CD4-positive, alpha-beta T cell (primary cell): Measurements from ENCODE around the gene UNC93A. TPM values are rescaled to one million over a fixed set of nuclear protein-coding genes. Genes with fewer than 3 reads are reported as not detected.
"Not testable (repeated sequence)": the region's sequence is repeated elsewhere in the genome, so short reads cannot be mapped to it uniquely, and the experiment has no call there.

Experiments used
- ATAC-seq: fragments of 200-7000 bp; cut with Tn5 transposase; one replicate; pipeline ENCODE4 v1.10.0; 2022; ENCODE audit warnings: mild to moderate bottlenecking; ENCODE audit not compliant: poor library complexity
- CTCF ChIA-PET: fragments of 350-600 bp; sonication (Branson Sonifier 250); formaldehyde crosslinking; loops from one replicate; lab custom pipeline; 2021; ENCODE audit warnings: antibody characterized with exemption, inconsistent platforms; lab: Charles Lee
- POLR2A ChIA-PET: fragments of 350-600 bp; sonication (Branson Sonifier 250); formaldehyde crosslinking; loops from one replicate; lab custom pipeline; 2021; ENCODE audit warnings: antibody characterized with exemption, inconsistent platforms; lab: Charles Lee
- DNase-seq, 14 experiments: peaks; one replicate each; pipeline ENCODE4 v3.0.0-alpha.2; 2013 to 2020; ENCODE audit warnings: mixed read lengths in 2 of 14
- H3K27ac ChIP-seq, 2 donors: one replicate each; pipeline versions ENCODE4 v1.5.1 to v1.7.0; 2013; ENCODE audit warnings: low read length in 2 of 2, low read depth in 1 of 2, mild to moderate bottlenecking in 1 of 2
- H3K27me3 ChIP-seq, 2 experiments: 1 replicate in 1 of 2; 2 replicates in 1 of 2; pipeline versions ENCODE4 v1.6.1 to v1.7.0; 2013; ENCODE audit warnings: low read length in 2 of 2, control low read depth in 1 of 2, mild to moderate bottlenecking in 1 of 2, moderate library complexity in 1 of 2; ENCODE audit not compliant: insufficient read depth in 2 of 2, control insufficient read depth in 1 of 2
- H3K36me3 ChIP-seq: one replicate; pipeline ENCODE4 v1.6.1; 2013; ENCODE audit warnings: low read length, control low read depth; ENCODE audit not compliant: insufficient read depth
- H3K4me1 ChIP-seq: one replicate; pipeline ENCODE4 v1.6.1; 2013; ENCODE audit warnings: low read length, control low read depth; ENCODE audit not compliant: insufficient read depth
- H3K4me3 ChIP-seq: one replicate; pipeline ENCODE4 v1.5.1; 2013; ENCODE audit warnings: mild to moderate bottlenecking, low read length, moderate library complexity
- H3K9me3 ChIP-seq, 2 experiments: 1 replicate in 1 of 2; 2 replicates in 1 of 2; pipeline versions ENCODE4 v1.6.1 to v1.7.0; 2013; ENCODE audit warnings: low read length in 2 of 2, mild to moderate bottlenecking in 2 of 2, control low read depth in 1 of 2, moderate library complexity in 1 of 2; ENCODE audit not compliant: control insufficient read depth in 1 of 2, insufficient read depth in 1 of 2
- H3K27ac Mint-ChIP-seq: one replicate; pipeline ENCODE4 v1.8.0; 2020; ENCODE audit warnings: mixed read lengths
- H3K27me3 Mint-ChIP-seq: one replicate; pipeline ENCODE4 v1.8.0; 2021; ENCODE audit warnings: mixed read lengths
- H3K36me3 Mint-ChIP-seq: one replicate; pipeline ENCODE4 v1.8.0; 2021; ENCODE audit warnings: low read depth, mixed read lengths
- H3K4me1 Mint-ChIP-seq: one replicate; pipeline ENCODE4 v1.8.0; 2021; ENCODE audit warnings: low read depth, mixed read lengths
- H3K4me3 Mint-ChIP-seq: one replicate; pipeline ENCODE4 v1.8.0; 2020; ENCODE audit warnings: mild to moderate bottlenecking, mixed read lengths
- H3K9me3 Mint-ChIP-seq: one replicate; pipeline ENCODE4 v1.8.0; 2020; ENCODE audit warnings: mixed read lengths
- CTCF ChIP-seq: fragments of 200-600 bp; IDR thresholded peaks from one replicate; pipeline ENCODE4 v1.8.0; 2022; ENCODE audit warnings: antibody characterized with exemption, mild to moderate bottlenecking
- intact Hi-C, 2 experiments: fragments of 100-400 bp; cut with DNase I in 1 of 2; cut with micrococcal nuclease in 1 of 2; formaldehyde crosslinking; loops; one replicate each; pipeline versions ENCODE4 v1.15.1 to v1.9.0; 2023 to 2025; cut with DNase I, micrococcal nuclease
- total RNA-seq, 174 experiments: library from RNA in 2 of 174; stranded (reverse) in 2 of 174; gene quantifications; one replicate each; pipeline ENCODE4 v1.2.3 and lab custom pipeline; 2021 to 2026

The UNC93A gene
- total RNA-seq, 2 experiments from 2014 or later: not detected

GRCh38 chr6:167350731-167351655 is 59.9 kb downstream of the UNC93A start:
- ATAC-seq (peak; percentile 79), DNase-seq (peak; percentile 70 to 91 (median 78))
- H3K36me3 ChIP-seq: no peaks in the 10 kb centered on the region
- H3K4me3 Mint-ChIP-seq: peak overlapping the region; percentile 87
- no peaks in the 10 kb centered on the region for H3K9me3 ChIP-seq
- ChIA-PET CTCF (interaction anchor here (0.6 to 1.7 kb wide), 5 partner anchors 12 to 762 kb away, joined by 3 to 5 read pairs (median 4); no protein-coding TSS in a partner anchor), POLR2A (interaction anchor here (0.8 to 2.0 kb wide), 8 partner anchors 38 to 724 kb away, joined by 3 to 7 read pairs (median 4); partner anchors contain the start of genes RNASET2 and RPS6KA2)
- peak; percentile 91 for TF ChIP-seq CTCF
- H3K27me3 Mint-ChIP-seq: peaks cover 5% of the 10 kb centered on the region
- peaks cover 0 to 3% of the 10 kb centered on the region in 2 experiments for H3K27me3 ChIP-seq
- peak overlapping the region; percentile 67 for H3K4me3 ChIP-seq
- peaks cover 21% of the 10 kb centered on the region for H3K4me1 ChIP-seq
- H3K27ac ChIP-seq: no peak overlapping the region
- peak overlapping the region; percentile 72 for H3K27ac Mint-ChIP-seq
- H3K36me3 Mint-ChIP-seq: peaks cover 3% of the 10 kb centered on the region
- peaks cover 23% of the 10 kb centered on the region for H3K4me1 Mint-ChIP-seq
- H3K9me3 Mint-ChIP-seq: no peaks in the 10 kb centered on the region
- intact Hi-C loops: loop anchor here in 1 of 2 experiments (5.0 to 10.0 kb wide), 2 partner anchors 59 to 576 kb away; partner anchors contain the start of gene UNC93A

- TF ChIP-seq CTCF: peak; percentile 55
- POLR2A ChIA-PET: interaction anchor here (0.8 to 2.0 kb wide), 8 partner anchors 39 to 724 kb away, joined by 3 to 7 read pairs (median 4); partner anchors contain the start of genes RNASET2 and RPS6KA2
- Histone ChIP-seq H3K4me3 (peak overlapping the region; percentile 67), H3K27me3 (peaks cover 0 to 3% of the 10 kb centered on the region in 2 experiments), H3K9me3 (no peaks in the 10 kb centered on the region), H3K36me3 (no peaks in the 10 kb centered on the region), H3K27ac (no peak overlapping the region), H3K4me1 (peaks cover 21% of the 10 kb centered on the region)
- DNase-seq: no peak
- no peaks in the 10 kb centered on the region for H3K9me3 Mint-ChIP-seq
- intact Hi-C loops: loop anchor here in 1 of 2 experiments (5.0 to 10.0 kb wide), 2 partner anchors 60 to 577 kb away; partner anchors contain the start of gene UNC93A
- ATAC-seq: no peak
- peak overlapping the region; percentile 72 for H3K27ac Mint-ChIP-seq
- peaks cover 5% of the 10 kb centered on the region for H3K27me3 Mint-ChIP-seq
- H3K4me1 Mint-ChIP-seq: peaks cover 23% of the 10 kb centered on the region
- peak overlapping the region; percentile 87 for H3K4me3 Mint-ChIP-seq
- CTCF ChIA-PET: interaction anchor here (0.8 to 1.7 kb wide), 2 partner anchors 19 to 352 kb away, joined by 3 to 4 read pairs; no protein-coding TSS in a partner anchor
- peaks cover 3% of the 10 kb centered on the region for H3K36me3 Mint-ChIP-seq
Measured at GRCh38 chr6:167351656-167352345, 60.7 kb downstream of the UNC93A start.

GRCh38 chr6:167356874-167357273 is 65.8 kb downstream of the UNC93A start:
- POLR2A ChIA-PET: no interaction called here

GRCh38 chr6:167358394-167358793 is 67.3 kb downstream of the UNC93A start:
- H3K27ac Mint-ChIP-seq, H3K36me3 ChIP-seq, H3K27me3 ChIP-seq, DNase-seq, H3K4me1 ChIP-seq, H3K9me3 ChIP-seq, H3K4me3 Mint-ChIP-seq, CTCF ChIA-PET, H3K36me3 Mint-ChIP-seq, POLR2A ChIA-PET, H3K27ac ChIP-seq, H3K4me3 ChIP-seq, ATAC-seq, H3K9me3 Mint-ChIP-seq, H3K4me1 Mint-ChIP-seq: not testable (repeated sequence)
- H3K27me3 Mint-ChIP-seq: peaks cover 16% of the 10 kb centered on the region
- intact Hi-C loops: loop anchor here in 1 of 2 experiments (10.0 kb wide), 1 partner anchor 584 kb away; no protein-coding TSS in a partner anchor

More at GRCh38 chr6:167356874-167357273, 65.8 kb downstream of the UNC93A start:
- Mint-ChIP-seq H3K4me3 (no peak overlapping the region), H3K27me3 (peaks cover 15% of the 10 kb centered on the region), H3K27ac (no peak overlapping the region), H3K9me3 (no peaks in the 10 kb centered on the region), H3K4me1 (peaks cover 2% of the 10 kb centered on the region), H3K36me3 (no peaks in the 10 kb centered on the region)
- H3K27me3 ChIP-seq: no peaks in the 10 kb centered on the region
- DNase-seq (no peak), ATAC-seq (no peak)
- no peaks in the 10 kb centered on the region for H3K9me3 ChIP-seq
- TF ChIP-seq CTCF: no peak
- H3K27ac ChIP-seq: no peak overlapping the region
- H3K36me3 ChIP-seq: no peaks in the 10 kb centered on the region
- peaks cover under 1% of the 10 kb centered on the region for H3K4me1 ChIP-seq
- no peak overlapping the region for H3K4me3 ChIP-seq
- CTCF ChIA-PET: no interaction called here
- intact Hi-C loops: loop anchor here in 1 of 2 experiments (10.0 kb wide), 1 partner anchor 582 kb away; no protein-coding TSS in a partner anchor
